ENCODE measurements around the gene STX2.
"Not testable (repeated sequence)": the region's sequence is repeated elsewhere in the genome, so short reads cannot be mapped to it uniquely, and the experiment has no call there.

STX2 gene

DNA sequence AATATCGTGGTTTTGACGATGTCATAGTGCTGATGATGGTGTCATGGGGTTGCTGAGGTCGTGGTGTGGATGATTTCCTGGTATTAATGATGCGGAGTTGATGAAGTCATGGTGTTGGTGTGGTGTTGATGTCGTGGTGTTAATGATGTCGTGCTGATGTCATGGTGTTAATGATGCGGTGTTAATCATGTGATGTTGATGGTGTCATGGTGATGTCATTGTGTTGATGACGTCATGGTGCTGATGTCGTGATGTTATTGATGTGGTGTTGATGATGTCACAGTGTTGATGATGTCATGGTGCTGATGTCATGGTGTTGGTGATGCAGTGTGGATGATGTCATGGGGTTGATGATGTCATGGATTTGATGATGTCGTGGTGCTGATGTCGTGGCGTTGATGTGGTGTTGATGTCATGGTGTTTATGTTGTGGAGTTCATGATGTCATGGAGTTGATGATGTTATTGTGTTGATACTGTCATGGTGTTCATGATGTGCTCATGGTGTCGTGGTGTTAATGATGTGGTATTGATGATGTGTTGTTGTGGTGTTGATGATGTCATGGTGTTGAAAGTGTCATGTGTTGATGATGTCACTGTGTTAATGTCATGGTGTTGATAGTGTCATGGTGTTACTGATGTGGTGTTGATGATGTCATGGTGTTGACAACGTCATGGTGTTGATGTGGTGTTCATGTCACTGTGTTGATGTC, 74.4 kb downstream of the STX2 start:
- no peak for DNase-seq (ENCODE audit: low spot score)

DNA sequence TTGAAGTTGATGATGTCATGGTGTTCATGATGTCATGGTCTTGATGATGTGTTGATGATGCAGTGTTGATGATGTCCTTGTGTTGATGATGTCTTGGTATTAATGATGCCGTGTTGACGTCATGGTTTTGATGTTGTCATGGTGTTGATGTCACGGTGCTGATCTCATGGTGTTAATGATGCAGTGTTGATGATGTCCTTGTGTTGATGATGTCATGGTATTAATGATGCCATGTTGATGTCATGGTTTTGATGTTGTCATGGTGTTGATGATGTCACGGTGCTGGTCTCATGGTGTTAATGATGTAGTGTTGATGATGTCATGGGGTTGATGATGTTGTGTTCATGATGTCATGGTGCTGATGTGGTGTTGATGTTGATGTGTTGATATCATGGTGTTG, 75.0 kb downstream of the STX2 start:
- DNase-seq (ENCODE audit: low spot score) = no peak

DNA sequence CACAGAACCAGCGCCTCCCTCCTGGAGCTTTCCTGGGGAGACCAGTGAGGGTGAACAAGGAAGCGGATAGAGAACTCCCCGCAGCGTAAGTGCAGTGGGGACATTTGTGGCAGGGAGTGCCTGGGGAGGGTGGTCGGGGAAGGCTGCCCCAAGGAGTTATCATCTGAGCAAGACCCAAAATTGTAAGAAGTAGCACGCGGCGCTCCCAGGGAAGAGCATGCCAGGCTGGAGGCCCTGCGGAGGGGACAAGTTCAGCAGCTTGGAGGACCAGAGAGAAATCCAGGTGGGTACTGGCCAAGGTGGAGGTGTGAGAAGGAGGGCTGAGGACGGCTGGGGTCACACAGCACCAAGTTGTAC, 76.8 kb downstream of the STX2 start:
- DNase-seq (ENCODE audit: low spot score) = no peak

DNA sequence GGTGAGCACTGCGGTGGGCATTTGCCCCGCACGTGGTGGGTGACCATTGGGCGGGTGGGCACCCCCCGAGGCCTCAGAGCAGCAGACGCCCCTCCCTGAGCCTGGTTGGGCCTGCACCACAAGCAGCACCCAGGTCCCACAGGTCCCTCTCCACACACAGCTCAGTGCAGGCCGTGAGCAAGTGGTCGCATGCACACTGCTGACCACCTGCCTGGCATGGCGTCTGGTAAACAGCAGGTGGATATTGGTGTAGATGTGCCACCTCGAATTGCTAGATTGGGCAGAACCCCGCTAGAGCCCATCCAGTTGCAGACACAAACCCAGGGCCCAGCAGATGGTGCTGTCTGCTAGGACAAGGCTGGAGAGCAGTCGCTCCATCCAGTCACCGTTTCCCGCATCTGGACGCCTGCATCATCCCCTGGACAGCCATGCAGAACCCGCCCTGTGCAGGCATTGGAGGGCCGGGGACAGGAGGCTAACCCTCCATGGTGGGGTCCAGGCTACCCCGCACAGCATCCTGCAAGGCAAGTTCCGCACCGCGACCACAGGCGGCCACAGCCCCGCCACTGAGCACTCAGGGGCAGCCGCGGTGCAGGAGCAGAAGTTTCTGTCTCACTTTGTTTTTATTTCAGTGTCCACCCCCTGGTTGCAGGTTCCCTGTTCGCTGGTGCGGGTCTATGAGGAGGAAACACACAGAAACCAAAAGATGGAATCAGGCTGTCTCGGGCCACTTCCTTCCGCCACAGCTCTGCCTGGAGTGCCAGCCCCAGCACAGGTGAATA, 77.3 kb downstream of the STX2 start:
- peak; percentile 77 for DNase-seq (ENCODE audit: low spot score)

DNA sequence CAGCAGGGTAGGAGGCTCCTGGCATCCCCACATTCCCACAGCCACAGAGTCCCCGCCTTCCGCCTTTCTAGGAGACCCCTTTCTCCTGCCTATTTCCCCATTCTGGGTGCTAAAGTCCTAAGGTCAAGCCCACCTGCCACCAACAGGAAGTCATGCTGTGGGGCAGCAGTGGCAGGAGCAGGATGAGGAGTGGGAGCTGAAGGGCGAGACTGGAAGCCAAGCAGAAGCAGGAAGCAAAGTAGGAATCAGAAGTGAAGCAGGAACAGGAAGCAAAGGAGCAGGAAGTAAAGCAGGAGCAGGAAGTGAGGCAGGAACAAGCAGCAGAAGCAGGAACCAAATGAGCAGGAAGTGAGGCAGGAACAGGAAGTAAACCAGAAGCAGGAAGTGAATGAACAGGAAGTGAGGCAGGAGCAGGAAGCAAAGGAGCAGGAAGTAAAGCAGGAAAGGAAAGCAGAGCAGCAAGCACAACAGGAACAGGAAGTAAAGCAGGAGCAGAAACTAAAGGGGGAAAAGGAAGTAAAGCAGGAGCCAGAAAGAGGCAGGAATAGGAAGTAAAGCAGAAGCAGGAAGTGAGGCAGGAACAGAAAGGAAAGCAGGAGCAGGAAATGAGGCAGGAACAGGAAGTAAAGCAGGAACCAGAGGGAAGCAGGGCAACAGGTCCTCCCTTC, 84.7 kb downstream of the STX2 start:
- peak; percentile 69 for DNase-seq (ENCODE audit: low spot score)

DNA sequence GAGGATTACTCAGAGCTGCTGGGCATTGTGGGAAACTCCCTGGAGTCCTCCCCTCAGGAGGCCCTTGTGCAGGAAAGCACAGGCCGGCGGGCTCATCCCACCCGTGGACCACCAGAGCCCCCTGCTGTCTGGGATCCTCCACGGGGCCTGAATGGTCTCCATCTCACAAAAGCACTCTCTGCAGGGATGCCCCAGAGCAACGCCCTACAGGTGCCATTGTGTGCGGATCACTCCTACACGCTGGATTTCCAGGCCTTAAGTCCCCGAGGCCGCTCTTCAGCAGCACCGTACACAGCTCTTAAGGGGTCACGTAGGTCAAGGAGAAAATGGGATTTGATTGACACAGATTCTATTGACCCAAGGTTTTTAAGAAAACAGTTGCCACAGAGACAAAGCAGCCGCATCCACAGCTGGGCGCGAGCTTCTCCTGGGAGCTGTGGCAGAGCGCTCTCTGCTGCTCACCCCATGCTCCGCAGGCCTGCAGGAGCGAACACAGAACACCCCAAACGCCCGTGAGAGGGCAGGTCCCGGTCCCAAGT, 86.3 kb downstream of the STX2 start:
- DNase-seq (ENCODE audit: low spot score) = no peak

DNA sequence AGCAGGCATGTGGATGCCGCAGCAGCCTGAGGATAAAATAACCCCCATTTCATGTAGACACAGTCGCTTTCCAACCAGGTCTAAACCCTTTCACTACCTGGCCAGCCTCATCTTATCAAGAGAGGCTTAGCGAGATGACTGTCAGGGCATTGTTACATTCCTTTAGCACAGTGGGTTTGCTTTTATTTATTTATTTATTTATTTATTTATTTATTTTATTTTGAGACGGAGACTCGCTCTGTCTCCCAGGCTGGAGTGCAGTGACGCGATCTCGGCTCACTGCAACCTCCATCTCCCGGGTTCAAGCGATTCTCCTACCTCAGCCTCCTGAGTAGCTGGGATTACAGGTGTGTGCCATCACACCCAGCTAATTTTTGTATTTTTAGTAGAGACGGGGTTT, 87.0 kb downstream of the STX2 start:
- DNase-seq (ENCODE audit: low spot score) = not testable (repeated sequence)

DNA sequence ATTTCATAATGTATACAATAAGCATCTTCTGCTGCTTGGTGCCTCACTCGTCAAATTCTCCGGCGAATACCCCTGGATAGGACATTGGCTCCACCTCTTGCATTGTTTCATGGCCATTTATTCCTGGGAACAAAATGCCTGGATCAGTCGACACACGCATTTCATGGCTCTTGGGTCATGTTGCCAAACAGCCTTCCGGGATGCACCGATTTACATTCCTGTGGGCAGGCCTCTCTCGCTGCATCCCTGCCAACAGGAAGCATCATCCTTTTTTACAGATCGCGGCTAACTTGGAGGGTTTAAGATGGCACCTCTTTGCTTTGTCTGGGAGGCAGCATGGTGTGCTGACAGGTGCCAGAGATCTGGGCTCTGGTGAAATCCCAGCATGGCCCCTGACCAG, 90.3 kb downstream of the STX2 start:
- DNase-seq (ENCODE audit: low spot score) = no peak

DNA sequence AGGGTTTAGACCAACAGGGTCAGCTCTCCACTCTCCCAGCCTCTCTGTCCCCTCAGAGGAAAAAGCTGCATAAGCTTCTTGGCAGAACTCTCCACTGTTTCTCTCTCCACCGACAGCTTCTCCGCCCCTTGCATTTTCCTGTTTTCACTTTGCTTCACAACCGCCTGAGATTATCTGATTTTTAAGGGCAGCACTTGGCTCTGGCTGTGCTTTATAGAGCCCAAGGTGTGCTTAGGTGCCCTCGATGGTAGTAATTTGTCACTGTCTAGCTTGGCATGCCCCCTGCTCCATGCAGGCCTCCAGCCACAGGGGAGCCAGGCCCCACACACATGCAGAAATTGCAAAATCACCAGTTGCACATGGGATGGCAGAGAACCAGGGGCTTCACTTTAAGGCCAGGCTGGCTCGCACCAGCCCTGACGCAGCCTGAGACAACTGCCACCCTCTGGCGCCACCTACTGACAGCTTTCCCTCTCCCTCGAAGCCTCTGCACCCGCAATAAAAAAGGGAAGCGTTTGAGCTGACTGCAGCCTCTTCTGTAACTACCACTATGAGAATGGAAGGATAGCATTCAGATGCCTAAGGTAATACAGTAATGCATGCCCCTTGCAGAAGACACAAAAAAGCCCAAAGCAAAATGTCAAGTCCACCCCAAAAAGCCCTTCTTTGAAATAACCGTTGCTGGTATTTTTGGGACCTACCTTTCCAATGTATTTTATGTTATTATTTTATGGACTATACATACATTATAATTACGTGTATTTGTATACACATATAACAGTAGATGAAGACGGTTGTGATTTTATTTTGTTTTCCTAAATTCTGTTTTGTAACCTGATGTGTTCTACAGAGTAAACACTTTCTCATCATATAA, 90.9 kb downstream of the STX2 start:
- DNase-seq (ENCODE audit: low spot score) = peak; percentile 86

DNA sequence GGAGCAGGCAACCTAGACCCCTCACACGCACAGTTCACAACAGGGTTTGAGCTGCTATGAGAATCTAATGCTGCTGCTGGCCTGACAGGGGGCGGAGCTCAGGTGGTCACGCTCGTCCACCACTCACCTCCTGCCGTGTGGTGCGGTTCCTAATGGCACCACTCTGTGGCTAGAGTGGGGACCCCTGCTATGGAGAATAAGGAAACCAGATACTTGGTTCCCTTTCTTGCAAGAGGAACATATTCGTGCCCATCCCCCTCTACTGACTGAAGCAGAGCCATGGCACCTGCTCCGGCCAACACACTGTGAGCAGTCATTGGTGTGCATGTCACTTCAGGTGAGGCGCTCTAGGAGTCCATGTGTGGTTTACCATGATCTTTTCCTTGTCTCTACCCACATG, 92.5 kb downstream of the STX2 start:
- no peak for DNase-seq (ENCODE audit: low spot score)

DNA sequence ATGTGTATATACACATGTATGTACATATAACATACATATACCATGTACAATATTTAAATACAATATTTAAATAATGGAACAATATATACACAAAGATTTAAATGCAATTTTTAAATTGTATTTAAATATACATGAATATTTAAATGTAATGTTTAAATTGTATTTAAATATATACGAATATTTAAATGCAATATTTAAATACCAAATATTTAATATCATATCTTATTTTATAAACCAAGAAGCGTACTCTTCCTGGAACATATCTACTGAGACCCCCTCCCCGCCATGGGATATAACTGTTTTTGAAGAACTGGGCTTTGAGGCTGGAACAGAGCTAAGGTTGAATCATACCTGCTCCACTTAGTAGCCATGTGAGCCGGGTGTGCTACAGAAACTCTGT, 93.1 kb downstream of the STX2 start:
- no peak for DNase-seq (ENCODE audit: low spot score)

DNA sequence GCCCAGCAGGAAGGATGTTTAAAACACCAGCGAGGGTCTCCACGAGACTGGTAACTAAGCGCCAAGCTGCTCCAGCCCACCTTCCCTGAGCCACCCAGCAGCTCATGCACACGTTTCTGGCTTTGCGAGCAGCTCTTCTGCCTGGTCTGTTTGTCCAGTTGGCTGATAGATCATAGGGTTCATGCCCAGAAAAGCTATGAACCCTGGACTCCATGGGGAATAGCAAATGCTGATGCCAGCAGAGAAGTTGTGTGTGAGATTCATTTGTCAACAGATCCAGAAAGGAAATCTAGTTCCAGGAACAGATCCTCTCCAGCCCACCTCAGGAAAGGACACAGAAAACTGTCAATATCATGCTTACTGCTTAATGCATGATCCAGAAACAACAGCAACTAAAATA, 94.8 kb downstream of the STX2 start:
- DNase-seq (ENCODE audit: low spot score) = no peak

DNA sequence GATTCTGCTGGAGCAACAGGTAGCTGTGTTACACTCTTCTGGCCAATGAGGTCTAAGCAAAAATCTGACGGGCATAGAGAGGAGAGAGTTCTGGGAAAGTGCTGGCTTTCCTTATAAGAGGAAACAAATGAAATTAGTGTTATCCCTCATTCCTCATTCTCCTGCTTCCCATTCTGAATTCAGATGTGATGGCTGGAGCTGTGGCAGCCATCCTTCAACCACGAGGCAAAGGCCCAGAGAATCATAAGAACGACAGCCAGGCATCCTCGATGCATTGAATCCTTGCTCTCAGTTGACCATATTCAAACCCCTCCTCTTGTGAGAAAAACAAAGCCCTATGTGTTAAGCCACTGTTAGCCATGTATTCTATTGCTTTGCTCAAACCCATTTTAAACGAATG, 95.4 kb downstream of the STX2 start:
- no peak for DNase-seq (ENCODE audit: low spot score)

DNA sequence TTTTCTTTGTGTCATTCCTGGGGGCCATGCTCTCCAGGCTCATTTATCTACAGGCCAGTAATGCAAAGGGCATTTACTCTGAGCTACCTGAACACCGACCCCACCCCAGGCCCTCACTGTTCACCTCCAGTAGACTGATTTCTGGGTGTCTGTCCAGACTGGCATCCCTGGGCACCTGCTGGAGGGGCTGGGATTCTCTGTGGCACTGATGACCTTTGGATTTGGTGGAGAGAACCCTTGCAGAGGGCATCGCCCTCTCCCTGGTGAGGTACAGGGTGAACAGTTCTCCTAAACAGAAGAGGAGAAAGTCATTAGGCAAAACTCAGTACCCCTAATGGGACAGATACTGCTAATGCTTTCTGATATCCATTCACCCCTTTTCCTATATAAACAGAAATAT, 95.9 kb downstream of the STX2 start:
- no peak for DNase-seq (ENCODE audit: low spot score)

DNA sequence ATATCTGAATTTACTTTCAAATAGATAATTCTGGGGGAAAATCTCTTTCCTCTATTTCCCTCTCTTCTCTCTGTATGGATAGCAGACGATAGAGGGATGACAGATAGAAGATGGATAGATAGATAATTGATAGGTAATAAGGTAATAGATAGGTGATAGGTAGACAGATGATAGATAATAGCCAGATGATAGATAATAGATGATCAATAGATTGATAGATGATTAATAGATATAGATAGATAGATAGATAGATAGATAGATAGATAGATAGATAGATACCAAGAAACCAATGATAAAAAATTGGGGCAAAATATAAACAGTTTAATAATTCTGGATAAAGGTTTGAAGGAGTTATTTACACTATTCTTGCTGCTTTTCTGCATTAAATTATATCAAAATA, 96.3 kb downstream of the STX2 start:
- no peak for DNase-seq (ENCODE audit: low spot score)

DNA sequence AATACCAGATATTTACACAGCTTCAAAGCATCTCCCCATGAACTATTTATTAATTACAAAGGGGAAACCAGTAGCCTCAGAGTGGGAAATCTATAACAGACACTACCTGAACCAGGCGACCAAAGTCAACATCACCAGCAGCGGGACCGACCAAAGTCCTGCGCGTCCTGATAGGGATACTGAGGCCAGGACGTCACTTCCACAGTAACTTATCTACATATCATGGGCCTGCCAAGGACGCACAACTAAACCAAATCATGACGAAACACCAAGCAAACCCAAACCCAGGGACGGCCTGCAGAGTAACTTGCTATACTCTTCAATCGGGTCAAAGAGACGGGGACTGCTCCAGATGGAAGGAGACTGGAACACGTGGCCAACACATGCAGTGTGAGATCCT, 96.9 kb downstream of the STX2 start:
- DNase-seq (ENCODE audit: low spot score) = no peak
